PC-9 (cell line): ENCODE results near the gene PLGLB1. TPM values are rescaled to one million over a fixed set of nuclear protein-coding genes. Genes with fewer than 3 reads are reported as not detected.
"Not testable (repeated sequence)": the region's sequence is repeated elsewhere in the genome, so short reads cannot be mapped to it uniquely, and the experiment has no call there.

Source experiments
- BruUV-seq: library from RNA; stranded (reverse); fragments of 400-500 nt; replicated peaks from 2 replicates; lab custom pipeline; 2021; lab: Mats Ljungman, UMichigan
- CTCF ChIA-PET: fragments of 300-600 bp; sonication (Branson Sonifier 250); formaldehyde crosslinking; loops from one replicate; lab custom pipeline; 2022; ENCODE audit warnings: antibody characterized with exemption; lab: Charles Lee
- POLR2A ChIA-PET: fragments of 300-600 bp; sonication (Branson Sonifier 250); formaldehyde crosslinking; loops from one replicate; lab custom pipeline; 2022; ENCODE audit warnings: antibody characterized with exemption; ENCODE audit not compliant: unreplicated experiment; lab: Charles Lee
- DNase-seq, 2 experiments: peaks; one replicate each; pipeline versions ENCODE4 v3.0.0 to v3.0.0-alpha.2; 2015 to 2022; ENCODE audit warnings: mixed read lengths in 1 of 2
- H2AFZ ChIP-seq: fragments of 200-600 bp; sonication (generic); 2 replicates; pipeline ENCODE4 v1.8.1; 2017; ENCODE audit warnings: antibody characterized with exemption
- H3F3A ChIP-seq: fragments of 200-600 bp; sonication (generic); 2 replicates; pipeline ENCODE4 v1.8.1; 2017; ENCODE audit warnings: antibody characterized with exemption, mild to moderate bottlenecking, low read depth; ENCODE audit not compliant: insufficient read depth
- H3K27ac ChIP-seq: fragments of 200-600 bp; sonication (generic); 2 replicates; pipeline ENCODE4 v1.6.1; 2016; ENCODE audit warnings: mixed run types
- H3K27me3 ChIP-seq: fragments of 200-600 bp; sonication (generic); 2 replicates; pipeline ENCODE4 v1.6.1; 2016; ENCODE audit warnings: low read depth, mixed run types; ENCODE audit not compliant: insufficient read depth
- H3K36me3 ChIP-seq: fragments of 200-600 bp; sonication (generic); 2 replicates; pipeline ENCODE4 v1.6.1; 2016; ENCODE audit warnings: low read depth, mixed run types
- H3K4me1 ChIP-seq: fragments of 200-600 bp; sonication (generic); replicated peaks from 2 replicates; pipeline ENCODE4 v1.6.1; 2016; ENCODE audit warnings: mixed run types; ENCODE audit not compliant: insufficient read depth
- H3K4me2 ChIP-seq: fragments of 200-600 bp; sonication (generic); 2 replicates; pipeline ENCODE4 v1.6.1; 2017; ENCODE audit warnings: mixed run types
- H3K4me3 ChIP-seq: fragments of 200-600 bp; sonication (generic); 2 replicates; pipeline ENCODE4 v1.6.1; 2016; ENCODE audit warnings: mixed run types
- H3K79me2 ChIP-seq: fragments of 200-600 bp; sonication (generic); 2 replicates; pipeline ENCODE4 v1.6.1; 2017; ENCODE audit warnings: low read depth, mixed run types
- H3K9me2 ChIP-seq: fragments of 200-600 bp; sonication (generic); 2 replicates; pipeline ENCODE4 v1.8.1; 2017; ENCODE audit warnings: mild to moderate bottlenecking; ENCODE audit not compliant: insufficient read depth
- H3K9me3 ChIP-seq: fragments of 200-600 bp; sonication (generic); 2 replicates; pipeline ENCODE4 v1.8.1; 2016; ENCODE audit warnings: low read depth; ENCODE audit not compliant: insufficient read depth
- H4K20me1 ChIP-seq: fragments of 200-600 bp; sonication (generic); 2 replicates; pipeline ENCODE4 v1.8.1; 2017; ENCODE audit not compliant: insufficient read depth
- intact Hi-C: fragments of 100-400 bp; cut with micrococcal nuclease; formaldehyde crosslinking; loops from one replicate; pipeline ENCODE4 v1.10.0; 2022; ENCODE audit not compliant: unreplicated experiment
- total RNA-seq: library from RNA; stranded (reverse); gene quantifications from 2 replicates; pipeline ENCODE4 v1.2.3, GENCODE V29; 2021

Gene PLGLB1
- total RNA-seq, 1 experiment from 2014 or later: 5.7 TPM

DNA sequence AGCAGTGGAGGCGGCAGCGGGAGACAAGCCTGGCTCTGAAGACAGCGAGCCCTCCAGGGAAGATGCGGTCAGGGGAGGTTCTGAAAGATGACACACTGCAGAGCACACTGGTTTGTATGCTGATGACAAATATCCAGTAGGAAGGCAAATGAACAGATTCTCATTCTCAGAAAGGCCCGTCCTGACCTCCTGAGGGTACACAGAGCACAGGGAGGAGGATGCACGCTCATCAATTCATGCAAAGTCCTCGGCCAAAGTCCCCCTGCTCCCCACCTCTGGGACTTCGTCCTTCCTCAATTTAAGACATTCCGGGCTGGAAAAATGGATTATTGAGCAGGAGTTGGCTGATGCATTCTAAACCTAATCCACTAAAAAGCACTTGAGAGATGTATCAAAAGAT is 2.6 kb downstream of the PLGLB1 start:
- DNase-seq, H3F3A ChIP-seq, H3K36me3 ChIP-seq, H3K27me3 ChIP-seq, H3K4me3 ChIP-seq, H3K4me1 ChIP-seq, H3K27ac ChIP-seq, H3K4me2 ChIP-seq, CTCF ChIA-PET, intact Hi-C loops, BruUV-seq, POLR2A ChIA-PET, H3K79me2 ChIP-seq, H4K20me1 ChIP-seq, H3K9me2 ChIP-seq, H2AFZ ChIP-seq, H3K9me3 ChIP-seq: not testable (repeated sequence)

DNA sequence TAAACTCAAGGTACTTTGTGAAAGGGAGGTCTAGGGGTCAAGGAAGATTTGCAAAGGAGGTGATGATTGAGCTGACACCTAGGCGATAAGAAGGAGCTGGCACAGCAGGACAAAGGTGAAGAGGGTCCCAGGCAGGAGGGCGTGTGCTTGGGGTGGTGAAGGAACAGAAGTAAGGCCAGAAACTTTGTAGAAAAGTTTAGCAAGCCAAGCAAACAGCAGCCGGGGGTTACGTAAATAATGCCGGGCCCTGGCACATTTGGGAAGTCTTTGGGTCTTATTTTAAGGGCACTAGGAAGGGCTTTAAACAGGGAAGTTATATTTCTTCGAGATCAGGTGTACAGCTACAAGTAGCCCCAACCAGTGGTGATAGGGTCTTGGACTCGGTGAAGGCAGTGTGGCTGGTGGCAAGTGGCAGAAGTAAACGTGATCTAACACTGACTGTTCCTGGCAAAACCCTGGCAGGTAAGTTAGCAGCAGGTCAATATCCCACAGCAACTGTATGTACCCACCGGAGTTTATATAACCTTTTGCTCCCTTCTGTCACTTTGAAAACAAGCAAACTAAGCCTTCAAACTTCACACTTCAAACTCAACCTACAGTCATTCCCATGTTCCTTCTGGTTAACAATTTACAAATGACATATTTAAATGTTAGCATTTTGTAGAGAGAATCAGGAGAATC is 7.0 kb downstream of the PLGLB1 start:
- H4K20me1 ChIP-seq, POLR2A ChIA-PET, H3K27ac ChIP-seq, H3K4me2 ChIP-seq, CTCF ChIA-PET, H3K9me2 ChIP-seq, DNase-seq, H3K36me3 ChIP-seq, BruUV-seq, H3K79me2 ChIP-seq, H3K27me3 ChIP-seq, H3K4me3 ChIP-seq, H2AFZ ChIP-seq, intact Hi-C loops, H3F3A ChIP-seq, H3K4me1 ChIP-seq, H3K9me3 ChIP-seq: not testable (repeated sequence)

DNA sequence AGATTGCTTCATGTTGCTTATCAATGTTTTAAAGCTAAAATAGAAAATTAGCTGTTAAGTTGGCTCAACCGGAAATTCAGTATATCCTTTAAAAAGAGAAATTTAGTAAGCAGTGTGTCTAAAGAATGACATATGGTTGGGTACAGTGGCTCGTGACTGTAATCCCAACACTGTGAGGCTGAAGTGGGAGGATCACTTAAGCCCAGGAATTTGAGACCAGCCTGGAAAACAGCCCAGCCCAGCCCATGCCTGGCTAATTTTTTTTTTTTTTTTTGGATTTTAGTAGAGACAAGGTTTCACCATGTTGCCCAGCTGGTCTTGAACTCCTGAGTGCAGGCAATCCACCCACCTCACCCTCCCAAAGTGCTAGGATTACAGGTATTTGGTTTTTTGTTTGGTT is 17.2 kb downstream of the PLGLB1 start:
- intact Hi-C loops, H3F3A ChIP-seq, CTCF ChIA-PET, H3K36me3 ChIP-seq, H3K4me1 ChIP-seq, H3K4me2 ChIP-seq, H3K4me3 ChIP-seq, H3K9me3 ChIP-seq, BruUV-seq, H3K79me2 ChIP-seq, H3K9me2 ChIP-seq, H2AFZ ChIP-seq, H4K20me1 ChIP-seq, DNase-seq, H3K27me3 ChIP-seq, H3K27ac ChIP-seq, POLR2A ChIA-PET: not testable (repeated sequence)

Other genes starting within 250 kb of the PLGLB1 start
- 0.28 and 0.45 TPM in 2 replicates for gene CD8A, start 230.9 kb downstream of the PLGLB1 start, total RNA-seq
- gene CD8B, start 160.0 kb downstream of the PLGLB1 start, total RNA-seq: not detected in 2 replicates
- 0.33 and 0.70 TPM in 2 replicates for gene RGPD1, start 79.7 kb downstream of the PLGLB1 start, total RNA-seq